BLaER1 treated with 17β-estradiol and CSF1 and Interleukin-3, amounts not matched to agents 10 nM and 100 nM (cell line): ENCODE results near the gene SMIM36.

Source experiments
- H3K27ac ChIP-seq, 11 experiments: shearing (Covaris generic); formaldehyde crosslinking; 2 replicates each; pipeline ENCODE4 v1.8.1; 2022
- H3K27me3 ChIP-seq, 11 experiments: shearing (Covaris generic); formaldehyde crosslinking; 2 replicates each; pipeline ENCODE4 v1.8.1; 2022
- H3K36me3 ChIP-seq, 11 experiments: shearing (Covaris generic); formaldehyde crosslinking; 2 replicates each; pipeline ENCODE4 v1.8.1; 2022
- H3K4me1 ChIP-seq, 10 experiments: shearing (Covaris generic); formaldehyde crosslinking; 2 replicates each; pipeline ENCODE4 v1.8.1; 2022
- H3K4me2 ChIP-seq, 11 experiments: shearing (Covaris generic); formaldehyde crosslinking; 2 replicates each; pipeline ENCODE4 v1.8.1; 2022
- H3K4me3 ChIP-seq, 10 experiments: shearing (Covaris generic); formaldehyde crosslinking; 2 replicates each; pipeline ENCODE4 v1.8.1; 2022
- H3K9ac ChIP-seq, 11 experiments: shearing (Covaris generic); formaldehyde crosslinking; 2 replicates each; pipeline ENCODE4 v1.8.1; 2022
- H3K9me3 ChIP-seq, 11 experiments: shearing (Covaris generic); formaldehyde crosslinking; replicated peaks in 1 of 11; 2 replicates each; pipeline ENCODE4 v1.8.1; 2022
- H4K20me1 ChIP-seq, 11 experiments: shearing (Covaris generic); formaldehyde crosslinking; 2 replicates each; pipeline ENCODE4 v1.8.1; 2022
- Cebpa-rat ChIP-seq, 11 experiments: shearing (Covaris generic); IDR thresholded peaks; 2 replicates each; pipeline ENCODE4 v1.8.1; 2022

SMIM36 gene

DNA sequence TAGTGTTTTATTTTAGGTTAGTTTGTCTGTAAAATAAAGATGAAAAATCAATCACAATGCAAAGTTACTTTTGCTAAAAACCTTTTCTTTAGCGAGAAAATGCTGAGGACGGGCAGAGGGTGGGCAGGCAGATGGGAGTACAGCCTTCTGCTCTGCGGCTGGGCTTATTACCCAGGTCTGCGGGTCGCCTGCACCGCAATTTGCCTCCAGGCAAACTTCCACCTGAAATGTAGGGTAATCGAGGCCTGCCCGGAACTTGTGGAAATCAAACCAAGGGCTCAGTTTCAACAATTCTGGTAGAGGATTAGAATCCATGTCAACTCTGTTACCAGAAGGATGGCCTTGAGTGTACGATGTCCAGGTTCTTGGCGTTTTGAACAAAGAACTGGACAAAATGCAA, 67.3 kb downstream of the SMIM36 start:
- no peak overlapping the region for H3K9ac ChIP-seq
- H3K4me3 ChIP-seq = no peak overlapping the region
- H3K4me1 ChIP-seq = peaks cover 7 to 54% (median 12%) of the 10 kb centered on the region in 10 experiments; a peak in 17 of 20 replicates
- H3K9me3 ChIP-seq = no peaks in the 10 kb centered on the region
- H3K36me3 ChIP-seq = no peaks in the 10 kb centered on the region
- H3K4me2 ChIP-seq = peak overlapping the region in 3 of 11 experiments; percentile 70 to 72 (median 71); a peak in 5 of 22 replicates
- no peaks in the 10 kb centered on the region for H4K20me1 ChIP-seq
- TF ChIP-seq Cebpa-rat (IDR thresholded peaks at IDR 0.05) = no peak
- H3K27me3 ChIP-seq = no peaks in the 10 kb centered on the region
- H3K27ac ChIP-seq = peak overlapping the region in 1 of 11 experiments; percentile 79; a peak in 2 of 22 replicates

DNA sequence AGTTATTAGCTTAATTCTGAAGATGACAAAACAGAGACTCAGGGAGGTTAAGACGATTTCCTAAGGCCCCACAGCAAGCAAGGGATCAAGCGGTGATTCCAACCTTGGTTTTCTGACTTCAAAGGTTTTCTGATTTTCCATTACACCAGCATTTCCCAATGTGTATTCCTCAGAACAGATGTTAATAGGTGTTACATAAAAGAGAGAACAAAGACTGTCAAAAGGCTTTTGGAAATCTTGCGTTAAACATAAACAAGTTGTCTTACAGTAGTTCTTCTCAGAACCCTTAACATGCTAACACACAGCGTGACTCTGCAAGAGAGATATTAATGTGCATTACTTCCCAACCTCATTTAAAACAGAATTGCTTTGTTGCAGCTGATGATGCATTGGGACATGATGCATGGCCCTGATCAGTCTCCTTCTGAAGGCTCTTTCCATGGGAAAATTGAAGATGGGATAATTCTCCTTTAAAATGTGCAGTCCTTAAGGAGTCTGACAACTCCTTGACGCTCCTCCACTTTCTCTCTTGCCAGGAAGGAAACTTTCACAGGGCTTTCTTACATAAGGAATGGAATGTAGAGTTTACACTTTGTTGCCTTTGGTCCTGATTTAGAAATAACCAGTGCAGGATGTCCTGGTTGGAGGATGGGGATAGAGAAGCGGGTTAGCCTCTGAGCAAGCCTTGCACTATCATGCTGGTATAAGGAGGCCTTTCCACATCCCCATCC, 68.1 kb downstream of the SMIM36 start:
- Histone ChIP-seq H3K36me3 (no peaks in the 10 kb centered on the region), H3K4me1 (peaks cover 7 to 55% (median 12%) of the 10 kb centered on the region in 10 experiments; a peak in 17 of 20 replicates), H3K27ac (no peak overlapping the region), H3K9ac (no peak overlapping the region), H3K27me3 (no peaks in the 10 kb centered on the region), H3K4me3 (no peak overlapping the region), H3K9me3 (no peaks in the 10 kb centered on the region), H4K20me1 (no peaks in the 10 kb centered on the region), H3K4me2 (no peak overlapping the region)
- no peak for TF ChIP-seq Cebpa-rat (IDR thresholded peaks at IDR 0.05)

DNA sequence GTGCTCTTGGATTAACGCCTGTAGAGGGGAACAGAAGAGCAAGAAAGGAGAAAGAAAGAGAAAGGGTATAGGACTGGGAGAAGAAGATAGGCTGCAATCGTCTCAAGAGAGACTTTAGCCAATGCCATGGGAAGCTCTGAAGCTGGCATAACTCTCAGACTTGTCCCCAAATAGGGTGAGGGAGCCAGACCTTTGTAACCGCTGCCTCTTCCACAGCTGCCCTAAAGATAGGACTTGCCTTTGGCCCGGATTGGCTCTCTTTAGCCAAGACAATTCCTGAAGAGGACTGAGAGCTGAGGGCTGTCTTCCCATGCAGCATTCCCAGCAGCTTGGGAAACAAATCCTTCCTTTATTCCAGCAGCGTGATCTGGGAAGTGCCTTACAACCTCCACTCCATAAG, 68.8 kb downstream of the SMIM36 start:
- Histone ChIP-seq H4K20me1 (no peaks in the 10 kb centered on the region), H3K9ac (no peak overlapping the region), H3K27ac (no peak overlapping the region), H3K4me1 (peaks cover 12 to 60% (median 16%) of the 10 kb centered on the region in 10 experiments), H3K4me3 (no peak overlapping the region), H3K4me2 (no peak overlapping the region), H3K9me3 (no peaks in the 10 kb centered on the region), H3K36me3 (no peaks in the 10 kb centered on the region), H3K27me3 (no peaks in the 10 kb centered on the region)
- no peak for TF ChIP-seq Cebpa-rat (IDR thresholded peaks at IDR 0.05)

- Histone ChIP-seq H3K4me3 (no peak overlapping the region), H3K4me1 (peaks cover 22 to 62% (median 25%) of the 10 kb centered on the region in 10 experiments), H3K9me3 (no peaks in the 10 kb centered on the region), H3K4me2 (peak overlapping the region in 2 of 11 experiments; percentile 11 to 24; a peak in 2 of 22 replicates), H3K36me3 (no peaks in the 10 kb centered on the region), H3K9ac (no peak overlapping the region), H3K27me3 (no peaks in the 10 kb centered on the region), H4K20me1 (no peaks in the 10 kb centered on the region), H3K27ac (no peak overlapping the region)
- TF ChIP-seq Cebpa-rat (IDR thresholded peaks at IDR 0.05) = no peak
Measured at GRCh38 chr17:55441544-55441943, 69.7 kb downstream of the SMIM36 start.

DNA sequence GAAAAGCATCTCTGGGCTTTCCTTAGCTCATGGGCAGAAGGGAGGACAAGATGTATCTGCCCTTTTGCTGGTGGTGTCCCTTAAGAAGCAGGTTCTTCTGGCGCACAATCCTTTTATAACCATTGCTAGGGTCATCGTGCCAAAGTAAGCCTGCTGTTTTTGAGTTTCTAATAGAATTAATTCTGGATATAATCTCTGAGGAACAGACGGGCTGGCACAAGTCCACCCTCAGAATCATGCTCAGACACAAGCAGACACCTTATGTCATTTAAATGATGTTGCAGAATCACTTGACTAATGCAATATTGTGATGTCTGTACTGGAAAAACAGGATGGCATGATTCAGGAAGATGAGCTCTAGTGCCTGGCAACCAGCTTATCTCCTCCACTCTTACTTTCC, 70.9 kb downstream of the SMIM36 start:
- no peak for TF ChIP-seq Cebpa-rat (IDR thresholded peaks at IDR 0.05)
- Histone ChIP-seq H3K9me3 (no peaks in the 10 kb centered on the region), H3K9ac (no peak overlapping the region), H3K36me3 (no peaks in the 10 kb centered on the region), H3K4me2 (peak overlapping the region in 3 of 11 experiments; percentile 11 to 24 (median 19); a peak in 4 of 22 replicates), H3K4me1 (peaks cover 26 to 62% (median 29%) of the 10 kb centered on the region in 10 experiments), H3K4me3 (no peak overlapping the region), H4K20me1 (no peaks in the 10 kb centered on the region), H3K27ac (no peak overlapping the region), H3K27me3 (no peaks in the 10 kb centered on the region)

GRCh38 chr17:55437159-55437605, 74.1 kb downstream of the SMIM36 start:
- no peak for TF ChIP-seq Cebpa-rat (IDR thresholded peaks at IDR 0.05)
- peak overlapping the region in 4 of 10 experiments; percentile 2 to 24 (median 8); a peak in 3 of 20 replicates for H3K4me3 ChIP-seq
- H3K4me2 ChIP-seq = peak overlapping the region; percentile 61 to 81 (median 72)
- H3K9ac ChIP-seq = peak overlapping the region in 4 of 11 experiments; percentile 18 to 49 (median 37); a peak in 5 of 22 replicates
- H3K27ac ChIP-seq = peak overlapping the region in 4 of 11 experiments; percentile 52 to 69 (median 64); a peak in 7 of 22 replicates
- H3K4me1 ChIP-seq = peaks cover 18 to 72% (median 21%) of the 10 kb centered on the region in 10 experiments
- H3K36me3 ChIP-seq = no peaks in the 10 kb centered on the region
- H4K20me1 ChIP-seq = no peaks in the 10 kb centered on the region
- H3K9me3 ChIP-seq = no peaks in the 10 kb centered on the region
- no peaks in the 10 kb centered on the region for H3K27me3 ChIP-seq

DNA sequence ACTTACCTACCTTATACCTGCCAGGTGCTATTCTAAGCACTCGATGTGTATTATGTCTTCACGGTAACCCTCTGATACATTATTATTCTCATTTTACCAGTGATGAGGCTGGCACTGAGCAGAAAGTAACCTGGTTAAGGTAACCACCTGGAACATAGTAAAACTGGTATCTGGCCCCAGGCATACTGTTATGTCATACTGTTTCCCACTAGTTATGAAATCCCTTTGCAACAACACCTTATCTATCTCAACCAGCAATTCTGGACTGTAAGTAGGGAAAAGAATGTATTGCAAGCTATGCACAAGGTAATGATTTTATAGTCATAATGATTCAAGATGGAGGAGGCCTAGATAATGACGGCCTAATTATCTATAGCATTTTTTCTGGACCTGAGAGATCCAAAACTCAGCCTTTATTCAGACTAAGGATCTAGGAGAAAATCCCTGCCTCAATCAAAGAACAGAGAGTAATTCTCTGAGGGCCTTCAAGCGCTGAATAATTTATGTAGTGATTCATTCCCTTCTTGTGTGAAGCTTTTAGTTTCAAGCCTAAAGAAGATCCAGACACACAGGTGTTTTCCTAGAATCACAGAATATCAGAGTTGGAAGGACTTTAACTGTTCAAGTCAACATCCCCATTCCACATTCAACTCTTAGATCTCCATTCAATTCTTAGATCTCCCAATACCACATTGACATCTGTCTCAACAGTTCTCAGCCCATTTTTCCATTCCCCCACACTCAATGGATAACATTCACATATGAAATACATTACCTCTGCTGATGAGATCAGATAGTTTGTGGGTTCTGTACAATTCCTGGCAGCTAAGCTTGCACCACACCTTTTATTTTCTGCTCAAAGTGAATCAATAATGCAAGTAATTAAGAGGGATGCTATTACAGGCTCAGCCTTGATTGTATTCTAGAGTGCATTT, 74.8 kb downstream of the SMIM36 start:
- TF ChIP-seq Cebpa-rat (IDR thresholded peaks at IDR 0.05) = no peak
- Histone ChIP-seq H3K27me3 (no peaks in the 10 kb centered on the region), H3K36me3 (no peaks in the 10 kb centered on the region), H3K27ac (peak overlapping the region in 3 of 11 experiments; percentile 7 to 69 (median 25); a peak in 4 of 22 replicates), H3K4me2 (peak overlapping the region; percentile 61 to 81 (median 72)), H3K9ac (no peak overlapping the region), H4K20me1 (no peaks in the 10 kb centered on the region), H3K4me3 (peak overlapping the region in 1 of 10 experiments; percentile 7; a peak in 1 of 20 replicates), H3K9me3 (no peaks in the 10 kb centered on the region), H3K4me1 (peaks cover 18 to 75% (median 20%) of the 10 kb centered on the region in 10 experiments)

GRCh38 chr17:55435408-55435807, 75.8 kb downstream of the SMIM36 start:
- no peaks in the 10 kb centered on the region for H3K27me3 ChIP-seq
- no peak overlapping the region for H3K27ac ChIP-seq
- H3K36me3 ChIP-seq = no peaks in the 10 kb centered on the region
- H3K4me2 ChIP-seq = peak overlapping the region in 3 of 11 experiments; percentile 46 to 81 (median 76); a peak in 6 of 22 replicates
- TF ChIP-seq Cebpa-rat (IDR thresholded peaks at IDR 0.05) = no peak
- H3K9me3 ChIP-seq = no peaks in the 10 kb centered on the region
- no peak overlapping the region for H3K4me3 ChIP-seq
- H3K9ac ChIP-seq = no peak overlapping the region
- no peaks in the 10 kb centered on the region for H4K20me1 ChIP-seq
- peaks cover 19 to 75% (median 24%) of the 10 kb centered on the region in 10 experiments for H3K4me1 ChIP-seq

GRCh38 chr17:55434721-55435120, 76.5 kb downstream of the SMIM36 start:
- Histone ChIP-seq H3K9ac (no peak overlapping the region), H3K27me3 (no peaks in the 10 kb centered on the region), H3K36me3 (no peaks in the 10 kb centered on the region), H3K9me3 (no peaks in the 10 kb centered on the region), H4K20me1 (no peaks in the 10 kb centered on the region), H3K27ac (no peak overlapping the region), H3K4me2 (peak overlapping the region in 3 of 11 experiments; percentile 57 to 81 (median 76); a peak in 6 of 22 replicates), H3K4me1 (peaks cover 19 to 78% (median 26%) of the 10 kb centered on the region in 10 experiments), H3K4me3 (no peak overlapping the region)
- TF ChIP-seq Cebpa-rat (IDR thresholded peaks at IDR 0.05) = no peak
